Peyer's patch (tissue), 4 donors: Measurements from ENCODE around the gene PRR9.

ENCODE experiments used
- POLR2A ChIP-seq, 2 donors: fragments of 450-650 bp; IDR thresholded peaks; one replicate each; pipeline ENCODE4 v1.5.1; 2017; ENCODE audit warnings: antibody characterized with exemption in 2 of 2, mild to moderate bottlenecking in 2 of 2, moderate library complexity in 2 of 2
- TF ChIP-seq, protein P1 (sequence below), 6 experiments: fragments of 450-650 bp in 4 of 6; fragments of 200-600 bp in 2 of 6; sonication (generic) in 1 of 6; IDR thresholded peaks; one replicate each; pipeline ENCODE4 v1.5.1; 2017 to 2019; ENCODE audit warnings: antibody characterized with exemption in 6 of 6, mild to moderate bottlenecking in 3 of 6, moderate library complexity in 1 of 6

DNA sequence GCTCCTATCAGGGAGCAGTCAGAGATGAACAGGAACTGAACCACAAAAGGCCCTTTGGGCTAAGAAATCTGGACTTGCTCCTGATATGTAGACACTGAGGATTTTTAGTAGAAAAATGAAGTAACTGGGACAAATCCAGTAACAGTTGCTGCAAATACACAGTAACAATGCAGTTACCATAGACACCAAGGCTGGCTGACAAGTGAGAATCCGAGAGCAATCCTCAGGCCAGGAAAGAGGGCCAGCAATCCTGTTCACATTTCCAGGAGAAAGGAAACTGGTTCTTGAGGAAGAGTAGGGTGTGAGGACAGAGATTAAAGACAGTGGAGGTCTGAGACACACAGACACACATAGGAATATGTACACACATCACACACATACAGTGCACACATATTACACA is 32.8 kb downstream of the PRR9 start:
- no peak for TF ChIP-seq POLR2A (IDR thresholded peaks at IDR 0.05)
- TF ChIP-seq, protein P1, sequence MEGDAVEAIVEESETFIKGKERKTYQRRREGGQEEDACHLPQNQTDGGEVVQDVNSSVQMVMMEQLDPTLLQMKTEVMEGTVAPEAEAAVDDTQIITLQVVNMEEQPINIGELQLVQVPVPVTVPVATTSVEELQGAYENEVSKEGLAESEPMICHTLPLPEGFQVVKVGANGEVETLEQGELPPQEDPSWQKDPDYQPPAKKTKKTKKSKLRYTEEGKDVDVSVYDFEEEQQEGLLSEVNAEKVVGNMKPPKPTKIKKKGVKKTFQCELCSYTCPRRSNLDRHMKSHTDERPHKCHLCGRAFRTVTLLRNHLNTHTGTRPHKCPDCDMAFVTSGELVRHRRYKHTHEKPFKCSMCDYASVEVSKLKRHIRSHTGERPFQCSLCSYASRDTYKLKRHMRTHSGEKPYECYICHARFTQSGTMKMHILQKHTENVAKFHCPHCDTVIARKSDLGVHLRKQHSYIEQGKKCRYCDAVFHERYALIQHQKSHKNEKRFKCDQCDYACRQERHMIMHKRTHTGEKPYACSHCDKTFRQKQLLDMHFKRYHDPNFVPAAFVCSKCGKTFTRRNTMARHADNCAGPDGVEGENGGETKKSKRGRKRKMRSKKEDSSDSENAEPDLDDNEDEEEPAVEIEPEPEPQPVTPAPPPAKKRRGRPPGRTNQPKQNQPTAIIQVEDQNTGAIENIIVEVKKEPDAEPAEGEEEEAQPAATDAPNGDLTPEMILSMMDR (IDR thresholded peaks at IDR 0.05), result no peak
